KMS-11 (cell line): ENCODE results near the gene FRMPD4.

Experiments used
- H2AFZ ChIP-seq: fragments of 200-600 bp; sonication (generic); 2 replicates; pipeline ENCODE4 v1.6.1; 2016; ENCODE audit warnings: antibody characterized with exemption, mixed run types, low read depth
- H3K27ac ChIP-seq: fragments of 200-600 bp; sonication (generic); 2 replicates; pipeline ENCODE4 v1.6.1; 2016; ENCODE audit warnings: mild to moderate bottlenecking, mixed run types
- H3K27me3 ChIP-seq: fragments of 200-600 bp; sonication (generic); 2 replicates; pipeline ENCODE4 v1.6.1; 2017; ENCODE audit warnings: mild to moderate bottlenecking, low read depth, mixed run types, moderate library complexity; ENCODE audit not compliant: insufficient read depth
- H3K36me3 ChIP-seq: fragments of 200-600 bp; sonication (generic); 2 replicates; pipeline ENCODE4 v1.6.1; 2017; ENCODE audit warnings: mild to moderate bottlenecking, mixed run types; ENCODE audit not compliant: insufficient read depth
- H3K4me1 ChIP-seq: fragments of 200-600 bp; sonication (generic); 2 replicates; pipeline ENCODE4 v1.6.1; 2016; ENCODE audit warnings: mild to moderate bottlenecking, low read depth, mixed run types; ENCODE audit not compliant: poor library complexity, severe bottlenecking
- H3K4me2 ChIP-seq: fragments of 200-600 bp; sonication (generic); 2 replicates; pipeline ENCODE4 v1.7.0; 2016; ENCODE audit warnings: mild to moderate bottlenecking, mixed run types
- H3K4me3 ChIP-seq: fragments of 200-600 bp; sonication (generic); IDR thresholded peaks from 2 replicates; pipeline ENCODE4 v1.6.1; 2017; ENCODE audit warnings: low read depth, low read length, mixed read lengths; ENCODE audit not compliant: insufficient read depth
- H3K79me2 ChIP-seq: fragments of 200-600 bp; sonication (generic); 2 replicates; pipeline ENCODE4 v1.6.1; 2016; ENCODE audit warnings: low read depth, mixed run types; ENCODE audit not compliant: insufficient read depth
- H3K9ac ChIP-seq: fragments of 200-600 bp; sonication (generic); 2 replicates; pipeline ENCODE4 v1.6.1; 2016; ENCODE audit warnings: mild to moderate bottlenecking, mixed run types
- H4K20me1 ChIP-seq: fragments of 200-600 bp; sonication (generic); 2 replicates; pipeline ENCODE4 v1.6.1; 2016; ENCODE audit warnings: mild to moderate bottlenecking, mixed run types; ENCODE audit not compliant: insufficient read depth
- TF ChIP-seq, protein P1 (sequence below): fragments of 200-600 bp; sonication (generic); conservative IDR thresholded peaks from 2 replicates; pipeline ENCODE4 v1.6.1; 2017; ENCODE audit warnings: low read depth, mild to moderate bottlenecking, antibody characterized with exemption, low read length, moderate library complexity, mixed read lengths

Gene FRMPD4

DNA sequence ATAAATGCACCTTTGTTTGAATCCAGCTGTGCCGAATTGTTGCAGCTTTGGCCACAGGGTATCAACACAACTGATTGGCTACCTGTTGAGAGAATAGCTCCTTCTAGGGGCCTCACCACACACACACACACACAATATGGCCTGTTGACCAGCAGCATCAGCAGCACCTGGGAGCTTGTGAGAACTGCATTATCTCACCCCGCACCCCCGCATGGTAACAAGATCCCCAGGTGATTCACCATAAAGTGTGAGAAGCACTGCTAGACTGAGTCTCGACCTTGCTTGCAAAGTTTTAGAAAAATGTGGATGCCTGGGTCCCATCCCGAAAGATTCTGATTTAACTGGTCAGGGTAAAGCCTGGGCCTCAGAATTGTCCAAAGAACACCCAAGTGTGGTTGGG lies 476.0 kb downstream of the FRMPD4 start:
- Histone ChIP-seq H3K27me3 (no peaks in the 10 kb centered on the region), H3K4me3 (no peak overlapping the region), H3K27ac (no peak overlapping the region), H3K36me3 (no peaks in the 10 kb centered on the region), H4K20me1 (no peaks in the 10 kb centered on the region), H3K4me1 (no peaks in the 10 kb centered on the region), H3K4me2 (no peak overlapping the region), H3K9ac (no peak overlapping the region), H2AFZ (no peak overlapping the region), H3K79me2 (no peaks in the 10 kb centered on the region)
- TF ChIP-seq, protein P1, sequence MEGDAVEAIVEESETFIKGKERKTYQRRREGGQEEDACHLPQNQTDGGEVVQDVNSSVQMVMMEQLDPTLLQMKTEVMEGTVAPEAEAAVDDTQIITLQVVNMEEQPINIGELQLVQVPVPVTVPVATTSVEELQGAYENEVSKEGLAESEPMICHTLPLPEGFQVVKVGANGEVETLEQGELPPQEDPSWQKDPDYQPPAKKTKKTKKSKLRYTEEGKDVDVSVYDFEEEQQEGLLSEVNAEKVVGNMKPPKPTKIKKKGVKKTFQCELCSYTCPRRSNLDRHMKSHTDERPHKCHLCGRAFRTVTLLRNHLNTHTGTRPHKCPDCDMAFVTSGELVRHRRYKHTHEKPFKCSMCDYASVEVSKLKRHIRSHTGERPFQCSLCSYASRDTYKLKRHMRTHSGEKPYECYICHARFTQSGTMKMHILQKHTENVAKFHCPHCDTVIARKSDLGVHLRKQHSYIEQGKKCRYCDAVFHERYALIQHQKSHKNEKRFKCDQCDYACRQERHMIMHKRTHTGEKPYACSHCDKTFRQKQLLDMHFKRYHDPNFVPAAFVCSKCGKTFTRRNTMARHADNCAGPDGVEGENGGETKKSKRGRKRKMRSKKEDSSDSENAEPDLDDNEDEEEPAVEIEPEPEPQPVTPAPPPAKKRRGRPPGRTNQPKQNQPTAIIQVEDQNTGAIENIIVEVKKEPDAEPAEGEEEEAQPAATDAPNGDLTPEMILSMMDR = no peak

DNA sequence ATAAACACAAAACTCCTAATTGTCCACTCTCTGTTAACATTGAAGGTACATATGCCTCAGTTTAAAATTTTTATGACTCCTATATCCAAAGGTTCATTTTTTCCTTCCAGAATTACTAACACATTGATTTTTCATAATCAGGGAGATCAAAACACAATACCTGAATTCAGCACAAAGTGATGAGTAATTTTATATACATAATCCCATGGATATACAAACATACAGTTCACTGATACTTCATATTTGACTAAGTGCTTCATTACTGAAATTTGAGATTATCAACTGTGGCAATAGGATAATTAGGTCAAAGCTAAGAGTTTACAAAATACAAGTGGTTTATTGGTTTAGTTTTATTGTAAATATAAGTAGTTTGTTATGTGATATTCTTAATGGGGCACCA lies 476.8 kb downstream of the FRMPD4 start:
- H3K4me2 ChIP-seq = no peak overlapping the region

DNA sequence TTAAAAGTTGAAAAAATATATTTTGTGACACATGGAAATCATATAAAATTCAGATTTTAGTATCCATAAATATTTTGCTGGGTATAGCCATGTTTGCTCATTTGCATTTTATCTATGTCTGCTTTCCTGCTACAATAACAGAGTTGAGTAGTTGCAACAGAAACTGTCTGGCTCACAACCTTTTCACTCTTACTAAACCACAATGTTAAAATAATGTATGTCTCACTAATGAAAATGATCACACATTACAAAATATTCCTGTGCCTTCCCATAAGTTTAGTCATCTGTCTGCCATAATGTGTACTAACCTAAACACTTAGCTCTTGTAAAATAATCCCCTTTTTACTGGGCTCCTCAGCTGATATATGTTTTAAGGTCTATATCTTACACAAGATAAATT lies 479.0 kb downstream of the FRMPD4 start:
- no peaks in the 10 kb centered on the region for H4K20me1 ChIP-seq

More for the DNA sequence above, 476.8 kb downstream of the FRMPD4 start:
- Histone ChIP-seq H3K4me3 (no peak overlapping the region), H3K36me3 (no peaks in the 10 kb centered on the region), H4K20me1 (no peaks in the 10 kb centered on the region), H2AFZ (no peak overlapping the region), H3K4me1 (no peaks in the 10 kb centered on the region), H3K9ac (no peak overlapping the region), H3K27me3 (no peaks in the 10 kb centered on the region), H3K79me2 (no peaks in the 10 kb centered on the region), H3K27ac (no peak overlapping the region)
- TF ChIP-seq, protein P1 = no peak

DNA sequence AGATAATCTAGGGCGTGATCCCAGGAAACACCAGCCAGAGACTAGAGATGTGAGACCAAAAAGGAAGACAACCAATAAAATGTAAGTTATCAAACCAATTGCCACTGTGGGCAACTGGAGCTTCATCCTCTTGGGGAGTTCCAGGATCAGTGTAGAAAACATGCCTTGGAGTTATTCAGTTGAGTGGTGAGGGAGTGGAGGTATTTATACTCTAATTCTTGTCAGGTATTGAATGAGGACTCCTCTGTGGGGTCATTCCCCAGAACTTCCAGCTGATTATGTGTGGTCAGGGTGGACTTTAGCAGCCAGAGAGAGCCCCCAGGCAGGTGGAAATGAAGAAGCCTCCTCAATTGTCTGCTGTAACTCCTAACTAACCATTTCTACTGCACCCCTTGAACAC lies 509.0 kb downstream of the FRMPD4 start:
- H3K36me3 ChIP-seq = no peaks in the 10 kb centered on the region
- no peaks in the 10 kb centered on the region for H4K20me1 ChIP-seq
- no peaks in the 10 kb centered on the region for H3K4me1 ChIP-seq
- no peak overlapping the region for H3K27ac ChIP-seq
- TF ChIP-seq, protein P1 = no peak
- H3K4me3 ChIP-seq = no peak overlapping the region
- no peaks in the 10 kb centered on the region for H3K79me2 ChIP-seq
- no peak overlapping the region for H2AFZ ChIP-seq
- no peaks in the 10 kb centered on the region for H3K27me3 ChIP-seq
- H3K4me2 ChIP-seq = no peak overlapping the region
- no peak overlapping the region for H3K9ac ChIP-seq

More for the DNA sequence above, 479.0 kb downstream of the FRMPD4 start:
- Histone ChIP-seq H3K36me3 (no peaks in the 10 kb centered on the region), H2AFZ (no peak overlapping the region), H3K4me2 (no peak overlapping the region), H3K79me2 (no peaks in the 10 kb centered on the region), H3K4me3 (no peak overlapping the region), H3K27ac (no peak overlapping the region), H3K4me1 (no peaks in the 10 kb centered on the region), H3K27me3 (no peaks in the 10 kb centered on the region), H3K9ac (no peak overlapping the region)
- TF ChIP-seq, protein P1 = no peak
